Suprapubic skin (tissue), 4 donors: Measurements from ENCODE around the gene SLC6A1.

ENCODE experiments used
- CTCF ChIP-seq, 2 donors: fragments of 200-600 bp in 1 of 2; fragments of 450-650 bp in 1 of 2; sonication (generic) in 1 of 2; IDR thresholded peaks; one replicate each; pipeline ENCODE4 v1.5.1; 2016 to 2019; ENCODE audit warnings: antibody characterized with exemption in 2 of 2, mild to moderate bottlenecking in 1 of 2, moderate library complexity in 1 of 2
- EP300 ChIP-seq: sonication (generic); formaldehyde crosslinking; IDR thresholded peaks from one replicate; pipeline ENCODE4 v1.6.1; 2017; ENCODE audit warnings: antibody characterized with exemption
- POLR2AphosphoS5 ChIP-seq, 3 donors: sonication (generic); formaldehyde crosslinking; IDR thresholded peaks; one replicate each; pipeline ENCODE4 v1.6.1; 2017; ENCODE audit warnings: antibody characterized with exemption in 3 of 3

- TF ChIP-seq CTCF (IDR thresholded peaks at IDR 0.05): no peak
- TF ChIP-seq EP300: no peak
- no peak for TF ChIP-seq POLR2AphosphoS5 (IDR thresholded peaks at IDR 0.05)
Observed at GRCh38 chr3:10972072-10972782, 20.3 kb upstream of the SLC6A1 start.
